ENCODE measurements around the gene GYG2.

Gene GYG2

DNA sequence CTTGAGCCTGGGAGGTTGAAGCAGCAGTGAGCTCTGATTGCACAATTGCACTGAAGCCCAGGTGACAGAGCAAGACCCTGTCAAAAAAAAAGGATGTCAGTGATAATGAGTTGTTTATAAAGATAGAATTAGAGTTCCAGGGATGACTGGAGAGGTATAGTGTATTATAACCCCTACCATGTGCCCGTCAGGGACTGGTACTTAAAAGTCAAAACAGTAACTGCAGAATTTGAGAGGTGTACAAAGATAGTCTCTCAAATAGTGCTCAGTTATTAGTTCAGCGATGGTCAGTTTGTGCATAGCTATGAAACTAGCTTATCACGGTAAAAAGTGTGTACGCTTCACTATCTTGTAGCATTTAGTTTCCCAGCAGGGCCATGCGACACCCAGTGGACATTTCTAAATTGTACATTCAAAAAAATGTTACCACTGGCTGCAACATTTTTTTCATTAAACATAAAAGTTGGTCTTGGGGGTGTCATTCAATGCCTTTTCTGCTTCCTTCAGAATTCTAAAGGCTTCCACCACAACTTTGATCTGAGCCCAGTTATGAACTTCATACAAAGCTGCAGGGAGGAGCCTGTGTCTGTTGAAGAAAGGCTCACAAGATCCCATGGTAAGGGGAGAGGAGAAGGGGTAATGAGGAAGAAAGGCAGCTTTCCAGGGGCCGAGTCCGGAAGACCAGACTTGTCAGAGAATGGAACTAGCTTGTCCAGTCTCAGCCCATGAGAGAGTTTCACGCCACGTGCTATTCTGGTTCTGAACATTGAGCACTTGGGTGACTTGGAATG is 9.2 kb upstream of the GYG2 start:
- no peak for DNase-seq

GRCh38 chrX:2820136-2820771 is 8.5 kb upstream of the GYG2 start:
- DNase-seq: no peak

- no peak for DNase-seq
Observed at GRCh38 chrX:2823795-2824386, 4.8 kb upstream of the GYG2 start.

GRCh38 chrX:2824886-2825285 is 3.8 kb upstream of the GYG2 start:
- DNase-seq: no peak

DNA sequence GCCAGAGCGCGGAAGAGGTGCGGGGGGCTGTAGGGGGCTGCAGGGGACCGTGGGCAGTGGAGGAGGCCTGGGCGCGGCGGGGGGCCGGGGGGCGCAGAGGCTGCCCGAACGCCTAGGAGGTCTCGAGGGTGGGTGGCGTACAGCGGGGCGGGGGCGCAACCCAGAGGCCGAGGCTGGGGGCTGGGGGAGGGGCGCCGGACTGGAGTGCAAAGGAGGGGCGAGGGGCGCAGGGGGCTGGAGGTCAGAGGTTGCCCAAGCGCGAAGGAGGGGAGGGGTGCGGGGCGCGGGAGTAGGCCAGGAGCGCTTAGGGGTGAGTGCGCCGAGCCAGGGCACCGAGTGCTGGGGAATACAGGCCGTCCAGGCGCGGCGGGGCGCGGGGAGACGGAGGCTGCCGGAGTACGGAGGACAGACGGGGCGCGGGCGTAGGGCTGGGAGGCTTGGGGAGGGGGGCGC is 255 bp downstream of the GYG2 start:
- no peak for DNase-seq

DNA sequence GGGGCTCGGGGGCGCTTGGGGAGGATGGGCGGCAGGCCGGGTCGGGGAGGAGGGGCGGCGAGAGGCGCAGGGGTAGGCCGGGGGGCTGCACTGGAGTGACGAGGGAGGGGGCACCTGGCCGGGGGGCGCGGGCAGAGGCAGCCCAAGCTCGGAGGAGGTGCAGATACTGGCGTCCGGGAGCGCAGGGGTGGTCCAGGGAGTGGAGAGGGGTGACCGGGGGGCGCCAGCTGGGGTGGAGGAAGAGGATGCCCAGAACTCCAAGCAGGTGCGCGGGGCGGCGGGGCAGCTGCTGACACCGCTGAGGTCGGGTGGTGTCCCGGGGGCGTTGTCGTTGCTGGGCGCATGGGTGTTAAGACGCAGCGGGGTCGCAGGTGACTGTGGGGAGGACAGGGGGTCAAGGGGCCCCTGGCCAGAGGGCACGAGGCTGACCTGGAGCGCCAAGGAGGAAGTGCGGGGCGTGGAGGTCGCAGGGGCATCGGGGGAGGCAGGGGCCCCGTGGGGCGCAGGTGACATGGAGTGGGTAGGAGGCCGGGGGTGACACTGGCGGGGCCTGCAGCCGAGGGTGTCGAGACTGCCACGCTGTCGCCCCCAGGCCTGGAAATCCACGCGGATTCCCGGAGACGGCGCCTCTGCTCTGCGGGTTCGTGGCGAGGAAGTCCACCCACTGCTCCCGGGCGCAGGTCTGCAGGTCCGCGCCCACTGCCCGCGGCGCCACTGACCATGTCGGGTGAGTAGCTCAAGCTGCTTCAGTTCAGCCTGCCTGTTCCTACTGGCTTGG is 928 bp downstream of the GYG2 start:
- no peak for DNase-seq

DNA sequence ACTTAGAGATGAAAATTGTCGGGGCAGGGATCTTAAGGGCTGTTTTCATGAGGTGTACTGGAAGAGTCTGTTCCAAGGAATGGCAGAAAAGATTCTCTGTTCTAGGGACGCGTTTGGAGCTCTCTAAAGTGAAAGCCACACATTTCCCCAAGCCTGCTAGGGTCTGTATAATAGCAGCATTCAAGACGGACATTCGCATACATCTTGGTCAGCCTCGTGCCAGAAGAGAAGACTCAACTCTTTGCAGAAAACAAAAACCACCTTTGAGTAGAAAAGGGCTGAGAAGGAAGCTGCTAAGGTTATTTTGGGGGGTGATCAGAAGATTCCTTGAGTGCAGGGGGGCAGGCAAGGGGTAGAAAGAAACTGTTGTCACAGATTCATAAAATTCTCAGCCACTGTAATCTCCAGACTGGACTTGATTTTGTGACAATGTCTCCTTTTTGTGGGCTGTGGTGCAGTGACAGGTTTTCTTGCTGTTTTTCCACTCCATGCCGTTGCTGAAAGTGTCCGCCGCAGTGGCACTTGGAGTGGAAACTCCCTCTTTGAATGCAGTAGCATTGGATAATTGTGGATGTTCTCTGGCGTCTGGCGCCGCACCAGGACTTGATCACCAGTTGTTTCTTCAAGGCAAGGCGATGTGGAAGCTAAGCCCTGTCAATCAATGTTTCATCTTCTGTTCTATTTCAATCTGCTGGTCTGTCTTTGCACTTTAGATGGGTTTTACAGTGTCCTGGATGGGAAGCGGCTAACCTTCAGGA is 2.9 kb downstream of the GYG2 start:
- no peak for DNase-seq

- DNase-seq: no peak
Observed at GRCh38 chrX:2837961-2838360, 9.2 kb downstream of the GYG2 start.

DNA sequence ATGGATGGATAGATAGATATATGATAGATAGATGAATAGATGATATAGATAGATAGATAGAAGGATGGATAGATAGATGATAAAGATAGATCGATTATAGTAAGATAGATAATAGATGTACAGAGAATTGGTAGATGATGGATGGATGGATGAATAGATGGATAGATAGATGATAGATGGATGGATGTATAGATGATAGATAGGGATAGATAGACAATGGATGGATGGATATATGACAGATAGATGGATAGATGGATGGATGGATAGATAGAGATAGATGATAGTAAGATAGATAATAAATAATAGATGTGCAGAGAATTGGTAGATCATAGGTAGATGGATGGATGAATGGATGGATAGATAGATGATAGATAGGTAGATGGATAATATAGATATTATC is 12.2 kb downstream of the GYG2 start:
- no peak for DNase-seq

GRCh38 chrX:2841537-2841936 is 12.8 kb downstream of the GYG2 start:
- no peak for DNase-seq

DNA sequence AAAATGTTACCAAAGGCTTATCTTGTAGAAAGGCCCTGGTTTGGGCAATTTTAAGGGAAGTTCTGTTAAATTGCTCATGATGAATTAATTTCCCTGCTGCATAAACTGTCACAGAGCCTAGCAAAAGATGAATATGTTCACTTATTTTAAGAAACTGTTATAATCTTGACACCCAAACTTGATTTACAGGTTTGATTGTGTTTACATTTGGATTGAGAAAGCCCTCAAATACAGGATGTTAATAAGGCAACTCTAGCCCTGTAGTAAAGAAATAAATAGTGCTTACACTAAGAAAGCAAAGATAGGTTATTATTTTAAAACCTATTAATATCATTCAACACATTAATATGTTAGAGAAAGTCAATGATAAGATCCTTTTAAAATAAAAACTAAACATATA is 18.3 kb downstream of the GYG2 start:
- no peak for DNase-seq

DNA sequence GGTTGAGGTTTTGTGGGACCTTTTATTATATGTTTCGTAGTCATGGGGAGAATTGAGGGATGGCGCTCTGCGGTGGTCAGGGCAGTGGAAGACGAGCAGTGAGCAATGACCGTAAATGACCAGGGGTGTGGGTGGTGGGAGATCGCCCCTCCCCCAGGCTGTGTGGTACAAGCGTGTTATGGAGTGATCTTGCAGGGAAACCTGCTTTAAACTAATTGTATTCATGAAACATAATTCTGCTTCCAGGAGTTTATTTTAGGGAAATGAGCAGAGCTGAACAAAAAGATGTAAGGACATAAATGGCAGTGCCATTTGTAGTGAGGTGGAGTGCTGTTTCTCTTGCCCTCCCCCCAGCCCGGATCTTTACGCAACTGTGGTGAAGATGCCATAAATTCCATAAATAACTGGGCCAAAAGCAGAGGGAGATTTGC is 20.2 kb downstream of the GYG2 start:
- DNase-seq: no peak

GRCh38 chrX:2854918-2855317 is 26.2 kb downstream of the GYG2 start:
- DNase-seq: no peak

GRCh38 chrX:2855761-2856160 is 27.0 kb downstream of the GYG2 start:
- DNase-seq: no peak

- DNase-seq: no peak
Observed at GRCh38 chrX:2857566-2857965, 28.8 kb downstream of the GYG2 start.

DNA sequence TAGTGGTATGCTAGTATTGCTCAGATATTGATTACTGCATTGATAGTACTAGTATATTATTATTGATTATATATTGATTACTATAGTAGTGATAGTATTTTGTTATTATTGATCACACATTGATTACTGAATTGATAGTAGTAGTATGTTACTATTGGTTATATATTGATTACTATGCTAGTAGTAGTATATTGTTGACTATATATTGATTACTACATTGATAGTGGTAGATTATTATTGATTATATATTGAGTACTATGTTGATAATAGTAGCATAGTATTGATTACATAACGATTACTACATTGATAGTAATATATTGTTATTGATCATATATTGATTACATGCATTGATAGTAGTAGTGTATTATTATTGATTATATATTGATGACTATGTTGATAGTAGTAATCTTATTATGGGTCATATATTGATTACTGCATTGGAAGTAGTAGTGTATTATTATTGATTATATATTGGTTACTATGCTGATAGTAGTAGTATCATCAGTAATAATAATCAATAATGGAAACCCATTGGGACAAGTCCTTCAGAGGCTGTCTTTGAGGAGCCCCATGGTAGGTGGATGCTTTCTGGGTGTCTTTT is 30.6 kb downstream of the GYG2 start:
- no peak for DNase-seq

- DNase-seq: no peak
Observed at GRCh38 chrX:2862404-2862803, 33.7 kb downstream of the GYG2 start.

DNA sequence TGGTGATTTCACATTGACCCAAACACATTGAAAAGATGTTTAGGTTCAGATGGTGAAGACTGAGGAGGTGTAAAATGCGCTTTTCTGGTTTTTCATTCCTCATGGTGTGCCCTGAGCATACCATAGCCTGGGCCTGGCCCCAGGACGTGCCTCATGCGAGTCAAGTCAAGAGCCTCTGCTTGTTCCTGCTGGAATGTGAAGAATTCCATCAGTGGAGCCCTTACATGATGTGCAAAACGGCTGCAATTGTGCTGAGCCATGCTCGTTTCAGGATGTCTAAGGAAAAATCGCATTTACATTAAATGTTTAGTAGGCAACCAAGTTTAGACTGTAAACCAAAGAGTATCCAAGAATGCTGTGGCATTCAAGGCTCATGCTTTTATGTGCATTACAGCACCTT is 34.9 kb downstream of the GYG2 start:
- no peak for DNase-seq

DNA sequence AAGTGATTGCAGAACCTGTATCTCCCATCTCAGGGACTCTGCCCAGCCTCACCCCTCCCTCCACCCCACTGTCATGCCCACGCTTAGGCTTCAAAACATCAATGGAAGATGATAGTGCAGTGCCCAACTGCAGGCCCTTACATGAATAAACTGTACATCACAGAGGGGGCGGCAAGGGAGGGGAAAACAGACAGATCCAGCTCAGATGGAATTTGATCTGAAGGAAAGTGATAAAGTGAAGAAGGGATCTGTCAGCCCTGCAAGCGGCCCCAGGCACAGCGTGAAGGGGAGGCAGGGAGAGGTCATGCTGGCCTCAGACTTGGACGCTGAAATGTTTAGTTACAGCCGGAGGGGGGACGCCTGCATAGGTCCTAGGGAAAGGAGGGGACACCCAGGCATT is 38.5 kb downstream of the GYG2 start:
- DNase-seq: no peak

DNA sequence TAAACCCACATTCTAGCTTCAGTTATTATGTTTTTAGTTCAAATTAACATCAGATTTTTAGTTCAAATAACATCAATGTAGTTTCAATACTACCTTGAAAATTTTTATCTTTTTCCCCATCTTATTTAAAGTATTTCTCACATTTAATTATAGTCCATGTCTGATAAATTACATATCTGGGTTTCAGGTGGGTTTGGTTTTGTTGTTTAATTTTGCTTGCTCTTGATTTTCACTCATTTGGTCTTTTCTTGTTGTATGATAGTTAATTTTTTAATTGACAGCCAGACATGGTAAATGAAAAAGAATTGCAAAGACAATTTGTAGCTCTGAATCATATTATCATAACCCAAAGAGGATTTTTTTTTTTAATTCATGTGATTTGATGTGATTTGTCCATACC is 41.9 kb downstream of the GYG2 start:
- no peak for DNase-seq

- DNase-seq: no peak
Observed at GRCh38 chrX:2871831-2872230, 43.1 kb downstream of the GYG2 start.

- DNase-seq: no peak
Observed at GRCh38 chrX:2872671-2873277, 44.0 kb downstream of the GYG2 start.
